HG03565 (cell line): ENCODE measurements around the gene CD63.
"Not testable (repeated sequence)": the region's sequence is repeated elsewhere in the genome, so short reads cannot be mapped to it uniquely, and the experiment has no call there.

Source experiments
- ATAC-seq: cut with Tn5 transposase; IDR thresholded peaks from one replicate; pipeline ENCODE4 v1.9.1; 2021; ENCODE audit warnings: mild to moderate bottlenecking, moderate library complexity; ENCODE audit not compliant: unreplicated experiment

Gene CD63, protein sequence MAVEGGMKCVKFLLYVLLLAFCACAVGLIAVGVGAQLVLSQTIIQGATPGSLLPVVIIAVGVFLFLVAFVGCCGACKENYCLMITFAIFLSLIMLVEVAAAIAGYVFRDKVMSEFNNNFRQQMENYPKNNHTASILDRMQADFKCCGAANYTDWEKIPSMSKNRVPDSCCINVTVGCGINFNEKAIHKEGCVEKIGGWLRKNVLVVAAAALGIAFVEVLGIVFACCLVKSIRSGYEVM

DNA sequence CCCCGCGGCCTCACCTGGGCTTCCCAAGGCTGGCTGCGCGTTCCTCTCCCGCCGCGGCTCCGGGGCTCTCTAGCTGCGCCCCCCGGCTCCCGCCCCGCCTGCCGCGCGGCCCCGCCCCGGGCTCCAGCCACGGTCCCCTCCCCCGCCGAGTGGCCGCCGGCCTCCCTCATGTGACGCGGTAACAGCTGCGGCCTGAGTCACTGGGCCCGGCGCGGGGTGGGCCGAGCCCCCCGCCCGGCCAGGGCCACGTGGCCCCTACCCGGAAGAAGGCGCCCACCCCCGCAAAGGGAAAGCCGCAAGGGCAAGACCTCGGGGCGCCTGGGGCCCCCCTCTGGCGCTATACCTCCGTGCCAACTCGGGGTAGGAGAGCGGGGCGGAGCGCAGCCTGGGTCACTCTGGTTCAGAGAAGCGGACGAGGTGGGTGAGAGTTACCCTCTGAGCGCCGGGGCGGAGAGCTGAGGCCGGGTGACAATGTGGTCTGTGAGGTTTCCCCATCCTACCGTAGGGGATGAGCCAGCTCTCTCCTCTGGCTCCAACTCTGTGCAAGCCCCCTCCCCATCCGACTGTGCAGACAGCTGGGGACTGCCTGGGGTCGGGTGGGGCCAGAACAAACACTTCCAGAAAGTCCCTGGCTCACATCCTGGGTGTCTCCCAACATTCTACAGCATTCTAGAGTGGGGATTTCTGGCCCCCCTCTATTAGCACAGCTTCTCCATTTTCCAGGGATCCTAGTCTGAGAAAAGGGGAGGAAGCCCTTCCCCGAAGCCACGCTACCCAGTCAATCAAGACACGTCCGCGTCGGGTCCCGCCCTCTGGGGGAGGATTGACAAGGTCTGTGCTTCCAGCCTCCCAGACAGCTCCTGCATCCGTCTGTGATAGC lies at the start of gene CD63:
Gene CD63, minus strand, starts transcription at position 71 of the 880 bp plus-strand sequence. CDS start 668 bp downstream, outside the sequence.
- peak; percentile 54 for ATAC-seq

DNA sequence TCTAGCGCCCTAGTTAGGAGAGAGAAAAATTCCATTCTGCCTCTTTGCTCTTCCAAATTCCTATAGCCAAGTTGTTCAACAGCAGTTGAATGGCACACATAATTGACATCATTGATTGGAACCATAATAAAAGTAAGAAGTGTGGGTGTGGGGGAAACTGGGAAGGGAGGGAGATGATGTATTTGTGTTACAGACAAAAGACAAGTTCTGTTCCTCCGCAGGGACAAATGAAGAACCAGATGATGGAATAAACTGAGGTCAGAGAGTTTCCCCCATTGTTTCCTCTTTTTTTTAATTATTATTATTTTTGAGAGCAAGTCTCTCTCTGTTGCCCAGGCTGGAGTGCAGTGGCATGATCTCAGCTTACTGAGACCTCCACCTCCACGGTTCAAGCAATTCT lies 49.0 kb upstream of the CD63 start:
- ATAC-seq = no peak

DNA sequence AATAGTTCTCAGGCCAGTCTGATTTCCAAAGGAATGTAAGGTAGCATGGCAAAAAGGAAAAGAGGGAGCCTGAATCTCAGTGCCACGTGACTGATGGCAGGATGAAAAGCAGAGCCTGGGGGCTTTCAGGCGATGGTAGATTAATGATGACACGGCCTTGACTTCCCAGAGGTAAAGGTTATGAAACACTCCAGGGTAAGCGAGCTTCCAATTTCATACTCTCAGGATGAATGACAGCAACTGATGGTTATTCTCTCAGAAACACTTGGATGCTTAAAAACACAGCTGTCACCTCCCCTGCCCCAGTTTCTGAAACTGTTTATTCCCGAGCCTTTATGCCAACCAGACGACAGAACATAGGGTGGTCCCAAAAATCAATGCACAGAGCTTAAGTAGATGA lies 42.9 kb upstream of the CD63 start:
- no peak for ATAC-seq

DNA sequence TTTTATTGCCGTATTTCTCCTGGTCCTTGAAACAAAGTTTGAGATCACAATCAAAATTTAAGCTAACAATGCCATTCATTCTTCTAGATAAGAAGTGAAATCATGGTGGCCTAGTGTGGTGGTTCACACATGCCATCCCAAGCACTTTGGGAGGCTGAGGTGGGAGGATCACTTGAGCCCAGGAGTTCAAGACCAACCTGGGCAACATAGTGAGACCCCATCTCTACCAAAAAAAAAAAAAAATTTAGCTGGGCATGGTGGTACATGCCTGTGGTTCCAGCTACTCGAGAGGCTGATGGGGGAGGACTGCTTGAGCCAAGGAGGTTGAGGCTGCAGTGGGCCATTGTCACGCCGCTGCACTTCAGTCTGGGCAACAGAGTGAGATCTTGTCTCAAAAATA lies 38.3 kb upstream of the CD63 start:
- no peak for ATAC-seq

DNA sequence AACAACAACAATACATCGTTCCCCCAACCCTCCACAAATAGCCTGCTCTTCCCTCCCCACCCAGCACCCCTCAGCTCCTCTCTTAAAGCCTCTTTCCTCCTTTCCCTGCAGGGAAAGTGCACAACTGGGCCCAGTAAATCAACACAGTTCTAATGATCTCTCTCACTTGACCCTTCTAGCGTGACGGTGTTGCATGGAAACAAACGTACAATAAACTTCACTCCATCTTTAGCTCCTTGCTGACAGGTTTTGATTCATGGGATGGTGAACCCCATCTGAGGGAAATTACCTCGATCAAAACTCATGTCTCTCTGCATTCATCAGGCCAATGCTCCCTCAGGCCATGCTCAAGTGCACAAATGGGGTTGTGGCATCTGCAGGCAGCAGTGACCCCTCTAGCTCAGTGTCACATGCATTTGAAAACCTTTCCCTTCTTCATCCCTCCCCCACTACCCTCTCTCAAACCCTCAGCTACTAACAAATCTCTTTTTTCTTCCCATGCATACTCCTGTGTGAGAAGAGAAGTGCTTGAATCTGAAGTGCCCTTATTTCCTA lies 37.0 kb upstream of the CD63 start:
- no peak for ATAC-seq

DNA sequence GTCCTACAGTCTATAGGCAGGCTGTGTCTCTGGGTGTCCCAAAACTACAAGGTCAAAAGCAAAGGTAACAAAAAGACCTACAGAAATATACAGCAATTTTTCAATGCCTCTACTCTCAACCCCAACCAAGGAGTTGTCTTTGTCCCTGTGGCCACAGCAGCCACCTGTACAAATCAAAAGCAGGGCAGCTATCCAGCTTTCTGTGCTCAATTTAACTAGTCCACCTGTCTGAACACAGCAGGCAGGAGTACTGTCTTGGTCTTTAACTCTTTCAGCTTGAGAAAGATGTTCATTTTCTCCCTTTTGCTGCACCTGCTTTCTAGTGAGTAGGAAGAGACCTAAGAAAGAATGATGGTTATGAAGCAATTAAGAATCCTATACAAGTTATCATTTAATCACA lies 33.8 kb upstream of the CD63 start:
- no peak for ATAC-seq

DNA sequence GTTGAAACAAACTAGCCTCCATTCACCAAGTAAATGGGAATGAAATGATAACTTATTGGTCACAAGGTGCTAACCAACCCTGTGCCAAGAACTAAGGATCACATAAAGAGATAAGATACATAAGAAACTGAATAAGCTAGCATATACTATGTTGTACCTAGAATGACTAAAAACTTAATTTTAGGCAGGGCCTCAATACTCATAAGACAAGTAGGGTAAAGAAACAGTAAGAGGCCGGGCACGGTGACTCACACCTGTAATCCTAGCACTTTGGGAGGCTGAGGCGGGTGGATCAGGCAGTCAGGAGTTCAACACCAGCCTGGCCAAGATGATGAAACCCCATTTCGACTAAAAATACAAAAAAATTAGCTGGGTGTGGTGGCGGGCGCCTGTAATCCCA lies 31.9 kb upstream of the CD63 start:
- no peak for ATAC-seq

DNA sequence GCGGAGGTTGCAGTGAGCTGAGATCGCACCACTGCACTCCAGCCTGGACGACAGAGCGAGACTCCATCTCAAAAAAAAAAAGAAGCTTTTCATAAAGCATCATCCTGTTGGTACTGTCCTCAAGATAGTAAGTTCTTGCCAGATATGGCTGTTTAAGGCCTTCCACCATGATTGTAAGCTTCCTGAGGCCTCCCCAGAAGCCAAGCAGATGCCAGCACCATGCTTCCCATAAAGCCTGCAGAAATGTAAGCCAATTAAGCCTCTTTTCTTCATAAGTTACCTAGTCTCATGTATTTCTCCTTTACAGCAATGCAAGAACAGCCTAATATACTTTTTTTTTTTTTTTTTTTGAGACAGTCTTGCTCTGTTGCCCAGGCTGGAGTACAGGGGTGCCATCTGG lies 29.8 kb upstream of the CD63 start:
- not testable (repeated sequence) for ATAC-seq

DNA sequence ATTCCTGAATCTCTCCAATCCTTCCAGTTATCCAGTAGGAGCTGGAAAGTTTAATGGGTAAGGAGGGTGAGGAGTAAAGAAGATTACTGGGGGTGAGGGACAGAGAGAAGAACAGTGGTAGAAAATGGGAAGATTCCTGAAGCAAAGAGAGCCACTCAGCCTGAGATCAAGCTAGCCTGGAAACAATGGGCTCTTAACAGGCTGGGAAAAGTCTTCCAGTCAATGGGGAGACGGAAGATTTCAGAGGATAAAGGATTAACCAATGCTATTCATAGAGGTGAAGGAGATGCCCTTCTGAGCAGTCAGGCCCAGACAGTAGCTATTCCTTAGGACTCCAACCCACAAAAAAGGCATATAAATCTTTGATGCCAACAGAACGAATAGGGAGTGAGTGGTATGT lies 28.9 kb upstream of the CD63 start:
- ATAC-seq = no peak

DNA sequence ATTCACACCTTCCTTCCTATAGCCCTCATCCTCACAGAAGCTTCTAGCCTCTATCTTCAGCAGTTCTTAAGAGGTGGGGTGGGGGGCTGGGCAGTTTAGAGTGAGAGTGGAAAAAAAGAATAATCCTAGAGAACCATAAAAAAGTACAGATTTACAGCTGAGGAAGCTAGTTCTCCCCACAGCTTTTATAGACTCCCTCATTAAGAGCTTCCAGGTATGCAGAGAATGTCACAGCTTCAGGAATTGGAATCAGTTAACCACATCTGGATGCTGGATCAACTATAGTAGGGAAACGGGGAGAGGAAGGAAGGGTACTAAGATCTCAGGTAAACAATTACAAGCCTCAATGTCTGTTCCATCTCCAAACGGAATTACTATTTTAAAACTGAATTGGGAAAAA lies 26.4 kb upstream of the CD63 start:
- ATAC-seq = no peak

DNA sequence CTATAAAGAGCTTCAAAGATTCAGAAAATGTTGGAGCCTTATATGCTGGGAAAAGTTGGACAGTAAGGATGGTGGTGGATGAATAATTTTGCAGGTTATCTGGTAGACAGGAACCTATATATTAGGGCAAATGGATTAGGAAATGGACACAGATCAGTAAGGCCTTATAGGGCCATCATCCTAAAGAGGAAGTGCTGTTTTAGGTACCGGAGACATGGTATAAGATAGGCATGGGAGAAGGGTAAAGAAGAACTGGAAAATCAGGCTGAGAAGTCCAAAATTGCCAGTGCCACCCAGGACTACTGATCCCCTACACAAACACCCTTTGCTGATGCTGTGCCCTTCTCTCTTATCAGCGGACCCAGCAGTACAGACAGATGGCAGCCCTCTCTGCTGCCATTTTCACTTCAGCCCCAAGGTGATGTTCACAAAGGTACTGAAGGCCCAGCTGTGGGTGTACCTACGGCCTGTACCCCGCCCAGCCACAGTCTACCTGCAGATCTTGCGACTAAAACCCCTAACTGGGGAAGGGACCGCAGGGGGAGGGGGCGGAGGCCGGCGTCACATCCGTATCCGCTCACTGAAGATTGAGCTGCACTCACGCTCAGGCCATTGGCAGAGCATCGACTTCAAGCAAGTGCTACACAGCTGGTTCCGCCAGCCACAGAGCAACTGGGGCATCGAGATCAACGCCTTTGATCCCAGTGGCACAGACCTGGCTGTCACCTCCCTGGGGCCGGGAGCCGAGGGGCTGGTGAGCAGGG lies 19.6 kb upstream of the CD63 start:
- ATAC-seq = no peak

DNA sequence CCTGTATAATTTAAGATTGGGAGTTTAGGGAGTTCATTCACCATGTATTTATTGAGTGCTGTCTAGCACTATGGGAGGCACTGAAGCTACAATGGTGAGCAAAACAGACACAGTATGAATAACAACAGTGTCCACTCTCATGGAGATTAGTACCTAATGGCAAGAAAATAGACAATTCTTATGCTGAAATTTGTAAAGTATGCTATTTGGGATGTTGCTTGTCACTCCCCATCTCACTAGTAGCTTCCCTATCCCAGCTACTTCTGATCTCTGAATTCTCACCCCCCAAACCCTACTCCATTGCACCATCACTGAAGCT lies 18.1 kb upstream of the CD63 start:
- no peak for ATAC-seq

DNA sequence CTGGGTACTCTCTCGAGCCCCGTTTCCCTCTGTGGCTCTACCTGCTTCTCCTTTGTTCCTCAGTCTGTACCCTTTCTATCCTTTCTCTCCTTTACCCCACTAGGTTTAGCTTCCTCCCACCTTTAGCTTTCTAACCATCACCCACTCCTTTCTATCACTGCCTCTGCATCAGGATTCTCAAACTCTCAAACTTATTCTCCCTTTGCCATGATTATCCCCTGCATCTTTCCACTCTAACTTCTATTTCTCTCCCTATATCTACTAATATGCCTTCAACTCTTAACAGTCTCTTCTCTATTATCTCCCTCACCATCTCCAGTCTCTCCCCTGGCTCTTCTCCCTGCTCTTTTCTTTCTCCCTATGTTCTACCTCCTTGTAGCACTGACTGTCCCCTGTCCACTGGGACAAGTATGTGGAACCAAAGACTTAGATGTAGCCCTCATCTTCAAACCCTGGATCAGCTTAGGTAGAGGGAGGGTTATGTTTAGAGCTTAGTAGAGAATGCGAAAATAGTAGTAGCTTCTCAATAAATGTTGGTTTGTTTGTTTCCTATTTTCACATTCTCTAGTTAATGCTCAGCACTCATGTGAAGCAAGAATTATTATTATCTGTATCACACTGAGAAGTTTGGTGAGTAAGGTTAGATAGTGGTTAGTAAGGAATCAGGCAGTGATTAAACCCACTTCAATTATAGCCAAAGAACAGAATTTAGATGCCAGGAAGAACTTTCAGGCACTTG lies 17.5 kb upstream of the CD63 start:
- no peak for ATAC-seq

DNA sequence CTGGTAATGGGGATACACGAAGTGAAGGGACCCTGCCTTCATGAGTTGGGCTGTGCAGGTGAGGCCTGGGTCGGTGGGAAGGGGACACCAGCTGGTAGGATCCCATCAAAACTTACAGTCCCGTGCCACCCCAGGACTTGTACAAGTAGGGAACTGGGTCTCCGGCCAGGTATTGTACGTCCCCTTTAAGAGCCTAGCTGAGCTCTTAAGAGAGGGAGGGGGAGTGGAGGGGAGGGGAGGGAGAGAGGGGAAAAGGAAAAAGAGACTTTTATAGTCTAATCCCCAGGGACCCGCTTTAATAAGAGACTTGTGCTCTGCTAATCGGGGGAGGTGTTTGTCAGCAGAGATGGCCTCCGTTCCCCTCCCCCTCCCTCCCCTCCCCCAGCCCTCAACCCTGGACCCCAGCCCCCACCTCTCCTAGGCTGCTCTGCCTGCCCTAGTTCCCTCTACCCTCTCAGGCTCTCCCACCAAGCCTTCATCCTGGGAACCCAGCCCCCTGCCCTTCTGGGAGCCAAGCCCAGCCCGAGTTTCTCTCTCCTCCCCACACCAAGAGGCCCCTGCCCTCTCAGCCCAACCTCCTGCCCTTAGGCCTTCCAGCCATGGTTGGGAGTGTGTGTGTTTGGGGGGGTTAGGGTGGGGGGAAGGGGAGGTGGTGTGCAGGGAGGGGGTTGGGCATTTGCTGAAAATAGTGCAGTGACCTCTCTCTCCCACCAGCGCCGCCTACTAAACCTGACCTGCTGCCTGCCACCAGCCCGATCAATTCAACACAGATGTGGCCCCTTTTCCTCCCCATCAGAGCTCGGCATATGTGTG lies 16.8 kb upstream of the CD63 start:
- no peak for ATAC-seq

DNA sequence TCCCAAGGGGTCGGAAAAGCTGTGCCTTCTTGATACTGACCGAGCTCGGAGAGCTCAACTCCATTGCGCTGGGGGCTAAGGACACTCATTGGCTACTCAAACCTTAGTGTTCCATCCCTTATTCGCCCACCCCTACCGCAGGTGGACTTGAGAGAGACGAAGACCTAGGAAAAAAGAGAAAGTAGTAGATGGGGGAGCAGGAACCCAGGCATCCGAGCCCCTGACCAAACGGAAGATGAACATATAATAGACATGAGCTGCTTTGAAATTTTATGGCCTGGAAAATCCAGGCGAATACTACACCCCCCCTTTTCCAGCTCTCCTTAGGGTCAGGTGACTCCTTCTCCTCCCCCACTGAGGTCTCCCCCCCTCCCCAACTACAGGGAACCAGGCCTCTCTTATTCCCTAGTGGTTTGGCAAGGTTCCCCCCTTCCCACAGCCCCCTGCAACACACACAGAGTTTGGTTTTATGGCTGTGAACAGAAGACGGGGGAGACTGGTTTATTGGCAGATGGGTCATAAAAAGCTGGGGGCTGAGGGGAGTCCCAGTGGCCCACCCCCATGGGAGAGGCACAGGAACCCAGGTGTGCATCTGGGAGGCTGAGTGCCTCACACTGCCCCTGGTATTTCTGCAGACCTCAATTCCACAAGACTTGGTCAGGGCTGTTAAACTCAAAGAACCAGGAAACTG lies 15.7 kb upstream of the CD63 start:
- ATAC-seq = no peak

DNA sequence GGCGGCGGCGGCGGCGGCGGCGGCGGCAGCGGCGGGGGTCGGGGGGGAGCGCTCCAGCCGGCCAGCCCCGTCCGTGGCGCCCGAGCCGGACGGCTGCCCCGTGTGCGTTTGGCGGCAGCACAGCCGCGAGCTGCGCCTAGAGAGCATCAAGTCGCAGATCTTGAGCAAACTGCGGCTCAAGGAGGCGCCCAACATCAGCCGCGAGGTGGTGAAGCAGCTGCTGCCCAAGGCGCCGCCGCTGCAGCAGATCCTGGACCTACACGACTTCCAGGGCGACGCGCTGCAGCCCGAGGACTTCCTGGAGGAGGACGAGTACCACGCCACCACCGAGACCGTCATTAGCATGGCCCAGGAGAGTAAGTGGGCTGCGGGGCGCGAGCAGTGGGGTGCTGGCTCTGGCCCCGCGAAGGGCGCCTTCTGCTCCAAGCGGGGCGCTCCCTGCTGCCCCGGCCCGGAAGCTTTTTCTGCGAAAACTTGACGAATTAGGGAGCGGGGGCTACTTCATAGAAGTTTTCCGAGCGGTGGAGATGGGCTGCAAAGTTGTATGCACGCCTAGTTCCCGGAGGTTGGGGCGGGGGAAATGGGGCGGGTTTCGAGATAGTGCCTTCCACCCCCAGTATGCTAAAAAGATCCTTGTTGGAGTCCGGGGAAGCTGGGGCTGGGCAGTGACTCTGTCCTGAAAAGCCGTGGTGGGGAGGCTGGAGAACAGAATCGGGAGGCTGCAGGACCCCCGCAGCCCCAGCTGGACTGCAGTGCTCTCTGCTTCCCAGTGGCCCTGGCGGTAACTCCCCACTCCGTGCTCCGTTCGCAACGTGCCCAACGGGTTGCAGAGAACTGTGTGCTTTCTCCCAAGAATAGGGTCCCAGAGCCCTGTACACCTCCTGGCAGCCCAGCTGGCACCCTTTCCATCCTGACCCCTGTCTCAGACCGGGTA lies 14.9 kb upstream of the CD63 start:
- ATAC-seq = peak; percentile 30

DNA sequence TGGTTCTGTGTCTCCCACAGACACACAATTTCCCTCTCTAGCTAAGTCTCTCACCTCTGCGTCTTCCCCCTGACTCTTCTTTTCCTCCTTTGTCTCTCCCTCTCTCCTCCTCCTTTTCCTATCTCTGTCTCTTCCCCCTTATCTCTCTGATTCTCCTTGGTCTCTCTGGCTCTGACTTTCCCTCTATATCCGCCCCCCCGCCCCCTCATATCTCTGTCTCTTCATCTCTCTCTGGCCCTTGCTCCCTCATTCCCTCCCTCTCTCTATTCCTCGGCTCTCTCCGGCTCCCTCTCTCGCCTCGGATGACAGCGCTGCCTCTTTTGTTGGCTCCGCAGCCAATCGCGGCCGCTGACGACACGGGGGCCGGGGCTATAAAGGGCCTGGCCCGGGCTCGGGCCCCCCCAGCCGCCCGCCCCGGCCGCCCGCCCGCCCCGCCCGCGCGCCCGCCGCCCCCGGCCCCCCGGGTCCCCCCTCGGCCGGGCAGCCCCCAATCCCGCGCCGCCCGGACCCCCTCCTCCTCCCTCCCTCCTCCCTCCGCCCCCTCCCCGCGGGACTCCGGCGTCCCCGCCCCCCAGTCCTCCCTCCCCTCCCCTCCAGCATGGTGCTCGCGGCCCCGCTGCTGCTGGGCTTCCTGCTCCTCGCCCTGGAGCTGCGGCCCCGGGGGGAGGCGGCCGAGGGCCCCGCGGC lies 14.1 kb upstream of the CD63 start, which contains the start of gene GDF11:
Gene GDF11, plus strand, starts transcription at position 404 of the 687 bp plus-strand sequence. Its CDS starts 195 bp downstream, at position 599.
- no peak for ATAC-seq
